Bronchus fibroblast of lung (primary cell): ENCODE results near the gene PRMT7. TPM values are rescaled to one million over a fixed set of nuclear protein-coding genes. Genes with fewer than 3 reads are reported as not detected.

Experiments used
- total RNA-seq: library from RNA; depleted of rRNA; stranded (reverse); fragments of >200 nt; gene quantifications from 2 replicates; pipeline ENCODE4 v1.2.3, GENCODE V29; 2015

PRMT7 gene
- total RNA-seq: 35.0 and 48.8 TPM in 2 replicates

DNA sequence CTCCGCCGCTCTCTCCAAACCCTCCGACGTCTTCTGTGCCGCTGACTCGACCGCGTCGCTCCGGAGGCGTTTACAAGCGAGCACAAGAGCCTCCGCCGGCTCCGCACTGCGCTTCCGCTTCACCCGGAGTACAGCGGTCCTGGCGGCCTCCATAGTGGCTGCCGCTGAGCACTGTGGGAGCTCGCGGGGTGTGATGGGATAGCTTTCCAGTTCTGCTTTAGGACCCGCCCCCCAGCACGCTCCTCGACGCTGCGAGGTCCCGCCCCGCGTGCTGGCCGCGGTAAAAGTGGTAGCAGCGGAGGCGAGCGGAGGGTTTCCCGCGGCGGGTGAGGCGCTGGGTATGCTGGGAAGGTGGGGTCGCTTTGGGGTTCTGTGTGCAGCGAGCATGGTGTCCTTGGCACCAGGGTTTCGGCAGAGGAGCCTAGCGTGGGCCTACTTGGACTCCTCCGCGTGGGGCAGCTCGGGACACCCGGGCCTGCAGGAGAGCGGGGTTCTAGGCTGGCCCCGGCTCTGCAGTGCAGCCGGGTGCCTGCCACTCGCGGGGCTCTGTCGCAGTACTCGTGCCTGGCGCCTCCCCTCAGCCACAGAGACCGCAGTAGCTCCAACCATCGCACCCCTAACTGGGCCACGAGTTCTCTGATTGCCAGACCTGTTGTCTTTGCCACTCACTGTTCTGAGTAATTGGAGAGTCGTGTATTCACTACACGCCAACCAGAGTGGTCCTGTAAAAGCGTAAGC is at the start of gene PRMT7, which contains the start of gene SLC7A6OS:
PRMT7 (plus strand) TSS at position 246 of the 738 bp plus-strand sequence. CDS start 4,961 bp downstream, outside the sequence.
SLC7A6OS (minus strand) TSS at position 173 of the 738 bp plus-strand sequence; CDS start at position 153, 20 bp downstream.

DNA sequence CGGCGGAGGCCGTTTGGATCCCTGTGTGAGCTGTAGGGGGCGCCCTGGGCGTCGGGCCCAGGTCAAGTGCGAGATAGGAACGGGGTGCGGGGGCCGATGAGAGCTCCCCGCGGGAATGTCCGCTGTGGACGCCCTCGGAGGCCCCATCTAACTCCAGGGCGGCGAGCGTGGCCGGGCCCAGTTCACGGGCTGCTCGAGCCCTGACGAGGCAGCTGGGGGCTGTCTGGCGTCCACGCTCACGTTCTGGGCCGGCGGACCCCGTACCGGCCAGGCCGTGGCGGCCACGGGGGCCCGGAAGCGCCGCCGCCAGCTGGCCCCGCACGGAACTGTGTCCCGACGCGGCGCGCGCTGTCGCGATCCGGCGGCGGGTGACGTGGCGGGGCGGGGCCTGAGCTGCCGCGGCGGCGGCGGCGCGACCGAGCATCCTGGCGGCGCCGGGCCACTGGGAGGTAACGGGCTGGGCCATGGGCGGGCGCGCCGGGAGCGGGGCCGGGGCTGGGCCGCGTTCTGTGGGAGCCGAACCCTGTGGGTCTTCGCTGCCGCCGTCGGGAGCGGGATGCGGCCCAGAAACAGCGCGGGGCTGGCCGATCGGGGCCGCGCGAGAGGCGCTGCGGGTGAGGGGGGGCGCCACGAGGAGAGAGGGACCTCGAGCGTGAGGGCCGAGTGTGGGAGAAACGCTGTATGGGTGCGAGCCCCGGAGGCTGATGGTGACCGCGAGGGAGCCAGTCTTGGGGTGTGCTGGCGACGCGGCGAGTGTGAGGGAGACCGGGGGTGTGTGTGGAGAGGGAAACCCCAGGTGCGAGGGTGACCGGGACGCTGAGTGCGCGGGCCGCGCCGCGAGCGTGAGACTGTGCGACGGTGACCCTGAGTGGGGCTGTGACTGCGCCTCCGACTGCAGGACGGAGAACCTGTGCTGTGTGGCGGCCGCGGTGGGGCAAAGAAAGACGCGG is 46.4 kb upstream of the PRMT7 start, which contains the start of gene SLC7A6:
SLC7A6 (plus strand) TSS at position 399 of the 950 bp plus-strand sequence. CDS start 10,201 bp downstream, outside the sequence.

Other genes starting within 250 kb of the PRMT7 start
- gene NFATC3, start 225.6 kb upstream of the PRMT7 start, total RNA-seq: 9.1 and 10.9 TPM in 2 replicates
- gene ESRP2, start 74.9 kb upstream of the PRMT7 start, total RNA-seq: 0.30 and 0.50 TPM in 2 replicates
- gene PLA2G15, start 65.6 kb upstream of the PRMT7 start, total RNA-seq: 17.5 and 18.7 TPM in 2 replicates
- gene SLC7A6, start 46.5 kb upstream of the PRMT7 start, total RNA-seq: 9.7 and 12.8 TPM in 2 replicates
- 8.3 and 11.3 TPM in 2 replicates for gene SLC7A6OS, start 73 bp upstream of the PRMT7 start, total RNA-seq
- under 0.01 TPM in 1 of 2 replicates, not detected in the other for gene SMPD3, start 137.5 kb downstream of the PRMT7 start, total RNA-seq
- 22.4 and 35.0 TPM in 2 replicates for gene ZFP90, start 228.3 kb downstream of the PRMT7 start, total RNA-seq